Panc1 (cell line): ENCODE measurements around the gene LPGAT1.

Experiments used
- SIN3A ChIP-seq: IDR thresholded peaks from 2 replicates; pipeline ENCODE4 v1.6.1; 2012; ENCODE audit warnings: low read depth, mild to moderate bottlenecking, low read length, moderate library complexity, borderline replicate concordance; ENCODE audit not compliant: insufficient read depth
- TF ChIP-seq, protein P1 (sequence below): fragments of 450-650 bp; IDR thresholded peaks from 2 replicates; pipeline ENCODE4 v1.5.1; 2017; ENCODE audit warnings: mild to moderate bottlenecking
- TF ChIP-seq, protein P2 (sequence below), 2 experiments: IDR thresholded peaks; 2 replicates each; pipeline ENCODE4 v1.6.1; 2011 to 2012; ENCODE audit warnings: low read depth in 2 of 2, control low read depth in 1 of 2, low read length in 1 of 2, mild to moderate bottlenecking in 1 of 2, moderate library complexity in 1 of 2; ENCODE audit not compliant: insufficient read depth in 1 of 2

DNA sequence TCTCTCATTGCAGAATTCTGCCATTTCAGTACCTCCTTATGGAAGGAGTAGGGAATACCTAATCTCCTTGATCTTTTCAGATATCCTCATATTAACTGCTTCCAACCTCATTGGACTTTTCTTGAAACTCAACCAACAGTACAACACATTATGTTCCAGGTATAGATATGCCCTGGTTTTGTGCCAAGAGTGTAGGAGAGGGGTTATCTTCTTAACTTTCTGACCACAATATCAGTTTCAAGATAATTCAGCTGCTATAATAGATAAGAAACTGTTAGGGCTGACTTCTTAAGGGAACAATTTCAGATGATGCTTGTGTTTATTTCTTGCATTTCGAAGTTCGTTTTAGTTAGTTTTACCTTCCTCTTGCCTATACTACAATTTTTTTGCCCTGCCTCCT lies 2.1 kb upstream of the LPGAT1 start:
- TF ChIP-seq, protein P1, sequence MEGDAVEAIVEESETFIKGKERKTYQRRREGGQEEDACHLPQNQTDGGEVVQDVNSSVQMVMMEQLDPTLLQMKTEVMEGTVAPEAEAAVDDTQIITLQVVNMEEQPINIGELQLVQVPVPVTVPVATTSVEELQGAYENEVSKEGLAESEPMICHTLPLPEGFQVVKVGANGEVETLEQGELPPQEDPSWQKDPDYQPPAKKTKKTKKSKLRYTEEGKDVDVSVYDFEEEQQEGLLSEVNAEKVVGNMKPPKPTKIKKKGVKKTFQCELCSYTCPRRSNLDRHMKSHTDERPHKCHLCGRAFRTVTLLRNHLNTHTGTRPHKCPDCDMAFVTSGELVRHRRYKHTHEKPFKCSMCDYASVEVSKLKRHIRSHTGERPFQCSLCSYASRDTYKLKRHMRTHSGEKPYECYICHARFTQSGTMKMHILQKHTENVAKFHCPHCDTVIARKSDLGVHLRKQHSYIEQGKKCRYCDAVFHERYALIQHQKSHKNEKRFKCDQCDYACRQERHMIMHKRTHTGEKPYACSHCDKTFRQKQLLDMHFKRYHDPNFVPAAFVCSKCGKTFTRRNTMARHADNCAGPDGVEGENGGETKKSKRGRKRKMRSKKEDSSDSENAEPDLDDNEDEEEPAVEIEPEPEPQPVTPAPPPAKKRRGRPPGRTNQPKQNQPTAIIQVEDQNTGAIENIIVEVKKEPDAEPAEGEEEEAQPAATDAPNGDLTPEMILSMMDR, result no peak
- TF ChIP-seq, protein P2, sequence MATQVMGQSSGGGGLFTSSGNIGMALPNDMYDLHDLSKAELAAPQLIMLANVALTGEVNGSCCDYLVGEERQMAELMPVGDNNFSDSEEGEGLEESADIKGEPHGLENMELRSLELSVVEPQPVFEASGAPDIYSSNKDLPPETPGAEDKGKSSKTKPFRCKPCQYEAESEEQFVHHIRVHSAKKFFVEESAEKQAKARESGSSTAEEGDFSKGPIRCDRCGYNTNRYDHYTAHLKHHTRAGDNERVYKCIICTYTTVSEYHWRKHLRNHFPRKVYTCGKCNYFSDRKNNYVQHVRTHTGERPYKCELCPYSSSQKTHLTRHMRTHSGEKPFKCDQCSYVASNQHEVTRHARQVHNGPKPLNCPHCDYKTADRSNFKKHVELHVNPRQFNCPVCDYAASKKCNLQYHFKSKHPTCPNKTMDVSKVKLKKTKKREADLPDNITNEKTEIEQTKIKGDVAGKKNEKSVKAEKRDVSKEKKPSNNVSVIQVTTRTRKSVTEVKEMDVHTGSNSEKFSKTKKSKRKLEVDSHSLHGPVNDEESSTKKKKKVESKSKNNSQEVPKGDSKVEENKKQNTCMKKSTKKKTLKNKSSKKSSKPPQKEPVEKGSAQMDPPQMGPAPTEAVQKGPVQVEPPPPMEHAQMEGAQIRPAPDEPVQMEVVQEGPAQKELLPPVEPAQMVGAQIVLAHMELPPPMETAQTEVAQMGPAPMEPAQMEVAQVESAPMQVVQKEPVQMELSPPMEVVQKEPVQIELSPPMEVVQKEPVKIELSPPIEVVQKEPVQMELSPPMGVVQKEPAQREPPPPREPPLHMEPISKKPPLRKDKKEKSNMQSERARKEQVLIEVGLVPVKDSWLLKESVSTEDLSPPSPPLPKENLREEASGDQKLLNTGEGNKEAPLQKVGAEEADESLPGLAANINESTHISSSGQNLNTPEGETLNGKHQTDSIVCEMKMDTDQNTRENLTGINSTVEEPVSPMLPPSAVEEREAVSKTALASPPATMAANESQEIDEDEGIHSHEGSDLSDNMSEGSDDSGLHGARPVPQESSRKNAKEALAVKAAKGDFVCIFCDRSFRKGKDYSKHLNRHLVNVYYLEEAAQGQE (IDR thresholded peaks at IDR 0.05; ENCODE audit: insufficient read depth in 1 of 2, low read depth in 2 of 2, low read length in 1 of 2), result no peak
- no peak for TF ChIP-seq SIN3A
